OCI-LY7 (cell line): ENCODE data around the gene SP6. TPM values are rescaled to one million over a fixed set of nuclear protein-coding genes. Genes with fewer than 3 reads are reported as not detected.
A peak's percentile ranks its signal among the peaks of the same experiment; 100 is the strongest.

ENCODE experiments used
- BruUV-seq: library from RNA; stranded (reverse); fragments of 400-500 nt; replicated peaks from 2 replicates; lab custom pipeline; 2021; lab: Mats Ljungman, UMichigan
- CTCF ChIA-PET: fragments of 300-600 bp; sonication (Branson Sonifier 250); formaldehyde crosslinking; loops from one replicate; lab custom pipeline; 2022; ENCODE audit warnings: antibody characterized with exemption; ENCODE audit not compliant: unreplicated experiment; lab: Charles Lee
- POLR2A ChIA-PET: fragments of 300-600 bp; sonication (Branson Sonifier 250); formaldehyde crosslinking; loops from one replicate; lab custom pipeline; 2022; ENCODE audit warnings: antibody characterized with exemption; lab: Charles Lee
- DNase-seq: peaks from one replicate; pipeline ENCODE4 v3.0.0-alpha.2; 2015; ENCODE audit warnings: low spot score
- H2AFZ ChIP-seq: fragments of 200-600 bp; sonication (generic), shearing (Covaris generic); 2 replicates; pipeline ENCODE4 v1.6.1; 2014; ENCODE audit warnings: mild to moderate bottlenecking, antibody characterized with exemption, low read length, moderate library complexity
- H3K27ac ChIP-seq: fragments of 200-600 bp; sonication (generic); 2 replicates; pipeline ENCODE4 v1.5.1; 2014; ENCODE audit warnings: mixed run types, low read depth, mild to moderate bottlenecking, moderate library complexity, low read length, inconsistent platforms; ENCODE audit not compliant: poor library complexity, severe bottlenecking
- H3K36me3 ChIP-seq: fragments of 200-600 bp; sonication (generic); 2 replicates; pipeline ENCODE4 v1.6.1; 2014; ENCODE audit warnings: mild to moderate bottlenecking, antibody characterized with exemption, low read length, moderate library complexity, mixed read lengths; ENCODE audit not compliant: insufficient read depth
- H3K4me1 ChIP-seq: fragments of 200-600 bp; sonication (generic); 2 replicates; pipeline ENCODE4 v1.5.1; 2014; ENCODE audit warnings: mild to moderate bottlenecking, low read length; ENCODE audit not compliant: insufficient read depth, poor library complexity, severe bottlenecking
- H3K4me2 ChIP-seq: fragments of 200-600 bp; sonication (generic); 2 replicates; pipeline ENCODE4 v1.6.1; 2014; ENCODE audit warnings: mild to moderate bottlenecking, low read length
- H3K4me3 ChIP-seq: fragments of 200-600 bp; sonication (generic); 2 replicates; pipeline ENCODE4 v1.5.1; 2014; ENCODE audit warnings: mild to moderate bottlenecking, low read depth, low read length; ENCODE audit not compliant: poor library complexity, severe bottlenecking
- H3K79me2 ChIP-seq: fragments of 200-600 bp; sonication (generic); 2 replicates; pipeline ENCODE4 v1.6.1; 2016; ENCODE audit warnings: low read depth, mild to moderate bottlenecking, low read length, moderate library complexity, mixed read lengths; ENCODE audit not compliant: insufficient read depth
- H3K9me2 ChIP-seq: fragments of 200-600 bp; sonication (generic); 2 replicates; pipeline ENCODE4 v1.6.1; 2016; ENCODE audit warnings: mild to moderate bottlenecking, low read length, mixed read lengths; ENCODE audit not compliant: insufficient read depth
- H3K9me3 ChIP-seq: fragments of 200-600 bp; sonication (generic); 2 replicates; pipeline ENCODE4 v1.6.1; 2014; ENCODE audit warnings: mild to moderate bottlenecking, mixed run types, low read length, mixed read lengths
- H4K20me1 ChIP-seq: fragments of 200-600 bp; sonication (generic); 2 replicates; pipeline ENCODE4 v1.6.1; 2014; ENCODE audit warnings: mild to moderate bottlenecking, antibody characterized with exemption, low read length, moderate library complexity, mixed read lengths; ENCODE audit not compliant: insufficient read depth
- EZH2phosphoT487 ChIP-seq: fragments of 200-600 bp; sonication (generic); IDR thresholded peaks from 2 replicates; pipeline ENCODE4 v1.6.1; 2018; ENCODE audit warnings: low read depth, borderline replicate concordance, mild to moderate bottlenecking, mixed run types, antibody characterized with exemption, low read length, moderate library complexity, mixed read lengths
- intact Hi-C: fragments of 100-400 bp; cut with micrococcal nuclease; formaldehyde crosslinking; loops from one replicate; pipeline ENCODE4 v1.10.0; 2022; ENCODE audit not compliant: unreplicated experiment
- total RNA-seq, 2 experiments: library from RNA; depleted of rRNA in 1 of 2; stranded (reverse); fragments of >200 nt in 1 of 2; shearing (Covaris generic) in 1 of 2; gene quantifications; 2 replicates each; pipeline ENCODE4 v1.2.3, GENCODE V29; 2014 to 2022
- TF ChIP-seq, protein P1 (sequence below): fragments of 200-600 bp; sonication (generic); conservative IDR thresholded peaks from 2 replicates; pipeline ENCODE4 v1.5.1; 2014; ENCODE audit warnings: mild to moderate bottlenecking, antibody characterized with exemption, low read length, moderate library complexity, mixed read lengths

SP6 gene
- total RNA-seq, 2 experiments from 2014 or later, result 0.08 to 0.22 TPM

DNA sequence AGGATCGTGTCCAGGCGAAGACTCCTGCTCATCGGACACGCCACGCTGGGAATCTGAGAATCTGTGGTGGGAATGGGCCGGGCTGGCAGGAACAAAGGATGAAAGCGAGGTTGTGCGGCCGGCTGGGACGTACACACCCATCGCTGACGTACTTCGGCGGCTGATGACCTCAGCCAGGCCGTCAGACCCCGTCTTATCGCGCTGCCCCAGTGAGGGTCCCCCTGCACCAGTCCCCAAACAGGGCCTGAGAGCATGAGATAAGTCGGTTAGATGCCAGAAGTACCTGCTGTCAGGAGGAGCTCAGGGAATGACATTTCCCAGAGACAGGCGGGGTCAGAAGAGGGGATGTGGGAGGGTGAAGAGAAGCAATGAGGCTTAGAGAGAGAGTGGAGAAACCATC lies 16.0 kb upstream of the SP6 start:
- CTCF ChIA-PET, result no interaction called here
- no TSS peak for BruUV-seq

DNA sequence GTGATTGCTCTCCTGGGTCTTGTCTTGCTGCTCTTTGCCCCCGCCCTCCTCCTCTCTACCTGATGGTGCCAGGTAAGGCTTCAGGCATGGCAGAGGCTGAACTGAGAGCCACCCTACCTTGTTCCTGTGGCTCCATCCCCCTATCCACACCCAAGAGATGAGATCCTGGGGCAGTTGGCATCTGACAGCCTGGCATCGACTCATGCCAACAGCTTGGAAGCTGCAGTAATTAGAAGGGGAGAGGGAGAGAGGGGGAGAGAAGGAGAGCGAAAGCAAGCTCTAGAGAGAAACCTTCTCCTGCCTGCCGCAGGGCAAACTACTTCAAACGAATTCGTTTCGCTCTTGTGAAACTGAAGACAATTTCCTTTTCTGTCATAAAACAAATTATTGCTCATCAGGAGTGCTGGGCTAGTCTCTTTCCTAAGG lies 13.8 kb upstream of the SP6 start:
- Histone ChIP-seq H3K27ac (no peak overlapping the region), H3K4me3 (no peak overlapping the region), H3K9me3 (no peaks in the 10 kb centered on the region), H3K79me2 (no peaks in the 10 kb centered on the region), H3K4me2 (no peak overlapping the region), H2AFZ (no peak overlapping the region), H4K20me1 (no peaks in the 10 kb centered on the region), H3K36me3 (no peaks in the 10 kb centered on the region), H3K9me2 (no peaks in the 10 kb centered on the region), H3K4me1 (peaks cover 4% of the 10 kb centered on the region)
- TF ChIP-seq EZH2phosphoT487, result no peak
- TF ChIP-seq, protein P1, sequence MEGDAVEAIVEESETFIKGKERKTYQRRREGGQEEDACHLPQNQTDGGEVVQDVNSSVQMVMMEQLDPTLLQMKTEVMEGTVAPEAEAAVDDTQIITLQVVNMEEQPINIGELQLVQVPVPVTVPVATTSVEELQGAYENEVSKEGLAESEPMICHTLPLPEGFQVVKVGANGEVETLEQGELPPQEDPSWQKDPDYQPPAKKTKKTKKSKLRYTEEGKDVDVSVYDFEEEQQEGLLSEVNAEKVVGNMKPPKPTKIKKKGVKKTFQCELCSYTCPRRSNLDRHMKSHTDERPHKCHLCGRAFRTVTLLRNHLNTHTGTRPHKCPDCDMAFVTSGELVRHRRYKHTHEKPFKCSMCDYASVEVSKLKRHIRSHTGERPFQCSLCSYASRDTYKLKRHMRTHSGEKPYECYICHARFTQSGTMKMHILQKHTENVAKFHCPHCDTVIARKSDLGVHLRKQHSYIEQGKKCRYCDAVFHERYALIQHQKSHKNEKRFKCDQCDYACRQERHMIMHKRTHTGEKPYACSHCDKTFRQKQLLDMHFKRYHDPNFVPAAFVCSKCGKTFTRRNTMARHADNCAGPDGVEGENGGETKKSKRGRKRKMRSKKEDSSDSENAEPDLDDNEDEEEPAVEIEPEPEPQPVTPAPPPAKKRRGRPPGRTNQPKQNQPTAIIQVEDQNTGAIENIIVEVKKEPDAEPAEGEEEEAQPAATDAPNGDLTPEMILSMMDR, result no peak
- intact Hi-C loops, result no loop called here
- no TSS peak for BruUV-seq
- POLR2A ChIA-PET, result no interaction called here
- CTCF ChIA-PET, result no interaction called here
- no peak for DNase-seq

More for the DNA sequence above, 16.0 kb upstream of the SP6 start:
- Histone ChIP-seq H2AFZ (no peak overlapping the region), H3K4me3 (no peak overlapping the region), H3K4me2 (no peak overlapping the region), H3K27ac (no peak overlapping the region), H3K79me2 (no peaks in the 10 kb centered on the region), H3K9me2 (no peaks in the 10 kb centered on the region), H4K20me1 (no peaks in the 10 kb centered on the region), H3K36me3 (no peaks in the 10 kb centered on the region), H3K4me1 (peaks cover 4% of the 10 kb centered on the region), H3K9me3 (no peaks in the 10 kb centered on the region)
- no peak for DNase-seq
- intact Hi-C loops, result no loop called here
- TF ChIP-seq EZH2phosphoT487, result no peak
- TF ChIP-seq, protein P1, result no peak
- POLR2A ChIA-PET, result no interaction called here

DNA sequence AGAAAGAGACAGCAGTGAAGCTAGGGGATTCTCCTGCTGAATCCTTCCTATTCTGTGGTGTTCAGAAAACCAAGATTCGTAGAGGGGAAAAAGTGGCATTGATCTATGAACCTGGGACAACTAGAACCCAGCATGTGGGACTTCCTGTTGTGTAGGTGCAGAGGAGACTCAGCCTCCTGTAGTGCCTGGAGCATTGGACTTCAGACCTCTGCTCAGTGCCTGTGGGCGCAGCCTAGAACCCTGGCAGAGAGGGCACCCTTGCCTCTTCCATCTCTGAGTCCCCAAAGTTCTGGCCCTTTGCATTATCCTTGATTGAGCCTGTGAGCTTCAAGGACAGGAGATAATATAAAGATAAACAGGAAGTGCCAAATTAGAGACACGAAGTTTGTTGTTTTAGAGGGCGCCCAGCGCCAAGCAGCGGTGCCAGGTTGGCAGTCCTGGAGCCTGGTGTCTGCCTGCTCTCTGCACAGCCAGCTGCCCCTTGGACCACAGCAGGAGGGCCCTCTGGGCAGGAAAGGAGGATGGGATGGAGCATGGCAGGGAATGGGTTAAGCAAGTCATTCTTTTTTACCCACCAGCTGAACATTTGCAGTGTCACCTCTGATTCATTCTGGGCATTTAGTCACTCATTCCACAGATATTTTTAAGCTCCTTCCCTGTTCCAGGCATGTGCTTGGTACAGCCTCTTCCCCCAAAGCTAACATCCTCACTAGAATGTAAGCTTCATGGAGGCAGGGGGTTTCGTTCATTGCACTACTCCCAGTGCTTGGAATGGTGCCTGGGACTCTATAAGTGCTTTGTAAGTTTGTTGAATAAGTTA lies 11.9 kb upstream of the SP6 start:
- H3K4me3 ChIP-seq, result no peak overlapping the region
- H3K9me2 ChIP-seq, result no peaks in the 10 kb centered on the region
- TF ChIP-seq, protein P1, result no peak
- TF ChIP-seq EZH2phosphoT487, result no peak
- no peaks in the 10 kb centered on the region for H3K79me2 ChIP-seq
- H3K9me3 ChIP-seq, result no peaks in the 10 kb centered on the region
- H3K36me3 ChIP-seq, result no peaks in the 10 kb centered on the region
- peaks cover 4% of the 10 kb centered on the region for H3K4me1 ChIP-seq
- intact Hi-C loops, result no loop called here
- H2AFZ ChIP-seq, result peak overlapping the region; percentile 42
- no peak overlapping the region for H3K27ac ChIP-seq
- BruUV-seq, result no TSS peak
- DNase-seq, result no peak
- ChIA-PET CTCF (no interaction called here), POLR2A (interaction anchor here (1.0 kb wide), 1 partner anchor 20 kb away, joined by 4 read pairs; no protein-coding TSS in a partner anchor)
- H4K20me1 ChIP-seq, result no peaks in the 10 kb centered on the region
- no peak overlapping the region for H3K4me2 ChIP-seq
